Measurements from ENCODE around the gene RPS6KB2.

- TF ChIP-seq CTCF (IDR thresholded peaks at IDR 0.05) (no peak), EZH2 (IDR thresholded peaks at IDR 0.05; ENCODE audit: borderline replicate concordance, insufficient read depth, low read depth, low read length, poor library complexity, severe bottlenecking) (no peak)
These were observed 12.6 kb upstream of the RPS6KB2 start, which contains the start of gene CARNS1 for GRCh38 chr11:67415501-67416304.
